ENCODE measurements around the gene REG1B. TPM values are rescaled to one million over a fixed set of nuclear protein-coding genes. Genes with fewer than 3 reads are reported as not detected.
"Not testable (repeated sequence)": the region's sequence is repeated elsewhere in the genome, so short reads cannot be mapped to it uniquely, and the experiment has no call there.

The REG1B gene
- total RNA-seq, 1 donor from 2014 or later: not detected

DNA sequence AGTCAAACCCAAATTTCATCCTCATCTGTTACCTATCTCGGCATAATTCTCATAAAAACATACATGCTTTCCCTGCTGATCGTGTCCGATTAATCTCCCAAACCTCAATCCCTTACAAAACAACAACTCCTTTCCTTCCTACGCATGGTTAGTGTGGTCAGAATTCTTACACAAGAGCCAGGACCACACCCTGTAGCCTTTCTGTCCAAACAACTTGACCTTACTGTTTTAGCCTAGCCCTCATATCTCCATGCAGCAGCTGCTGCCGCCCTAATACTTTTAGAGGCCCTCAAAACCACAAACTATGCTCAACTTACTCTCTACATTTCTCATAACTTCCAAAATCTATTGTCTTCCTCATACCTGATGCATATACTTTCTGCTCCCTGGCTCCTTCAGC lies 33.0 kb downstream of the REG1B start:
- H3K27me3 Mint-ChIP-seq (ENCODE audit: insufficient read depth); H3K4me1 Mint-ChIP-seq (ENCODE audit: low read depth); H3K27ac Mint-ChIP-seq; H3K4me3 Mint-ChIP-seq; DNase-seq (ENCODE audit: low spot score); intact Hi-C loops (cut with micrococcal nuclease); H3K9me3 Mint-ChIP-seq; H3K36me3 Mint-ChIP-seq (ENCODE audit: low read depth): not testable (repeated sequence)

DNA sequence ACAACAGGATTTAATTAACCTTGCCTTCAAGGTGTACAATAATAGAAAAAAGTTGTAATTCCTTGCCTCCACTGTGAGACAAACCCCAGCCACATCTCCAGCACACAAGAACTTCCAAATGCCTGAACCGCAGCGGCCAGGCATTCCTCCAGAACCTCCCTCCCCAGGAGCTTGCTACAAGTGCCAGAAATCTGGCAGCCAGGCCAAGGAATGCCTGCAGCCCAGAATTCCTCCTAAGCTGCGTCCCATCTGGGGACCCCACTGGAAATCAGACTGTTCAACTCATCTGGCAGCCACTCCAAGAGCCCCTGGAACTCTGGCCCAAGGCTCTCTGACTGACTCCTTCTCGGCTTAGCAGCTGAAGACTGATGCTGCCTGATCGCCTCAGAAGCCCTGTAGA lies 34.3 kb downstream of the REG1B start:
- H3K27me3 Mint-ChIP-seq (ENCODE audit: insufficient read depth); DNase-seq (ENCODE audit: low spot score); intact Hi-C loops (cut with micrococcal nuclease); H3K9me3 Mint-ChIP-seq; H3K27ac Mint-ChIP-seq; H3K4me1 Mint-ChIP-seq (ENCODE audit: low read depth); H3K36me3 Mint-ChIP-seq (ENCODE audit: low read depth); H3K4me3 Mint-ChIP-seq: not testable (repeated sequence)

DNA sequence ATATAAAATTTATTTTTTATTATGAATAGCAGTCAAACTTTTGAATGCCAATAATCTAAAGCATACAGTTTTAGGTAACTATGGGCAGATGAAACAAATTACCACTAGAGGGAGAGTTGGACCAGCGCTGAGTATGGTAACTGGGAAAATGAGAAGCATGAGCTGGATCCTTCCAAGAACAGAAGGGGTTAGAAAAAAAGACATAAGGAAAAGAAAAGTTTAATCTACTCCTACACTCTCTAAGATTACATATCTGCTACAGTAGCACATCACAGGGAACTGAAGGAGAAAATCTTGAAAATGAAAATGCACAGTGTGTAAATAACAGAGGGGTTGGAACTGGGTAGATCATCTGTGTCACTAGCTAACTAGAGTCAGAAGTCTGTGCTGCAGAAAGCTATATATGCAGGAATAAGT lies 46.8 kb downstream of the REG1B start:
- Mint-ChIP-seq H3K4me1 (ENCODE audit: low read depth) (no peaks in the 10 kb centered on the region), H3K4me3 (no peak overlapping the region), H3K27ac (no peak overlapping the region), H3K9me3 (no peaks in the 10 kb centered on the region), H3K27me3 (ENCODE audit: insufficient read depth) (no peaks in the 10 kb centered on the region), H3K36me3 (ENCODE audit: low read depth) (no peaks in the 10 kb centered on the region)
- no peak for DNase-seq (ENCODE audit: low spot score)
- intact Hi-C loops (cut with micrococcal nuclease): no loop called here

DNA sequence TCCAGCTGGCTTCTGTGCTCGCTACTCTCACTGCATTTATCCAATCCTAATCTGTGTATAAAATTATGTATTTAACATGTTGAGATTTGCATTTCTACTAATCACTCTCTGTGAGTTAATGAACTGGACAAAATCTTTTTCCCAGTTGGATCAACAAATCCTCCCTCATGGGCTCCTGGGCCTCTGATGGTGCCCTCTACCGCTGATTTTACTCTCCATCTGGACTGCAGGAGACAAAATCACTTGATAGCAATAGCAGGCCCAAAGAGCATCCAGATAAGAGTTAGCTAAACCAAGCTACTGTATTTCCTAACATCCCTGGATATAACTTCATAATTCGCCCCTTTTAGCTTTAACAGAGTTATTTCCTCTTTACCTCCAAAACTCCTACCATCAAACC lies 47.8 kb downstream of the REG1B start:
- H3K36me3 Mint-ChIP-seq (ENCODE audit: low read depth): no peaks in the 10 kb centered on the region
- H3K4me3 Mint-ChIP-seq: no peak overlapping the region
- no peak for DNase-seq (ENCODE audit: low spot score)
- no peaks in the 10 kb centered on the region for H3K27me3 Mint-ChIP-seq (ENCODE audit: insufficient read depth)
- H3K9me3 Mint-ChIP-seq: no peaks in the 10 kb centered on the region
- H3K4me1 Mint-ChIP-seq (ENCODE audit: low read depth): no peaks in the 10 kb centered on the region
- intact Hi-C loops (cut with micrococcal nuclease): no loop called here
- H3K27ac Mint-ChIP-seq: no peak overlapping the region

Other genes with a start within 250 kb of the REG1B start
- gene REG3G, start 62.3 kb downstream of the REG1B start, total RNA-seq: not detected in 2 replicates
- not detected in 2 replicates for gene REG1A, start 32.5 kb upstream of the REG1B start, total RNA-seq
- gene REG3A, start 71.8 kb upstream of the REG1B start, total RNA-seq: not detected in 2 replicates